ENCODE measurements around the gene CDH4. TPM values are rescaled to one million over a fixed set of nuclear protein-coding genes. Genes with fewer than 3 reads are reported as not detected.

The CDH4 gene
- total RNA-seq, 1 donor from 2014 or later = not detected

DNA sequence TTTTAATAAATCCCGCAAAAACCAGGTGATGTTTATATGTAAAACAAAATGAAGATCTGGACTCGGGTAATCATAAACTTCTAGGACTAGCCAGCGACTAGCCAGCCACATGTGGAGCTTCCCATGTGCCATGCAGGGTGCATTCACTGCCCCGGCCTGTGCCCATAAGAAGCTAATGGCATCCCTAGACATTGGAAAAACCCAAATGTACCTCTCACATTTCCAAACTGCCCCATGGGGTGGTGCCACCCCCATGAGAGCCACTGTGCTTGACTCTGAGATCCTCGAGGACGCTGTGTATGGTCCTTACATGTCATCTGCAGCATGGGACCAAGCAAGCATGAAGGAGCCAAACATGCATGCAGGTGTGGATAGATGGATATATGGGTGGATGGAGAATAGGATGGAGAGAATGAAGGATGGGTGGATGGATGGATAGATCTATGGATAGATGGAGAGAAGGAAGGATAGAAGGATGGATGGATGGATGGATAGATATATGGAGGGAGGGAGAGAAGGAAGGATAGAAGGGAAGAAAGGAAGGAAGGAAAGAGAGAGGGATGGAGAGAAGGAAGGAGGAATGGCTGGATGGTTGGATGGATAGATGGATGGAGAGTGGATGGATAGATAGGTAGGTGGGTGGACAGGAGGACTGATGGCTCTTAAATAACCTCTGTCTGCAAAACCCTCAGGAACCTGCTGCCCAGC lies 203.6 kb downstream of the CDH4 start:
- POLR2A ChIA-PET = no interaction called here
- intact Hi-C loops (cut with micrococcal nuclease) = no loop called here

DNA sequence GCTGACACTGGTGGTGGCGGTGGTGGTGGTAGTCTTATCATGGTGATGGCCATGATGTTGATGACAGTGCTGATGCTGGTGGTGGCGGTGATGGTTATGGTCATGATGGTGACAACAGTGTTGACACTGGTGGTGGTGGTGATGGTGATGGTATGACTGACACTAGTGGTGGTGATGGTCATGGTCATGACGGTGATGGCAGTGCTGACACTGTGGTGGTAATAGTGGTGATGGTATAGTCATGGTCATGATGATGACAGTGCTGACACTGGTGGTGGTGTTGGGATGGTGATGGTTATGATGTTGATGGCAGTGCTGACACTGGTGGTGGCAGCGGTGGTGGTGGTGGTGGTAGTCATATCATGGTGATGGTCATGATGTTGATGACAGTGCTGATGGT lies 205.7 kb downstream of the CDH4 start:
- ChIA-PET POLR2A (no interaction called here), CTCF (no interaction called here)
- Mint-ChIP-seq H3K9me3 (no peaks in the 10 kb centered on the region), H3K4me3 (no peak overlapping the region), H3K27me3 (no peaks in the 10 kb centered on the region), H3K36me3 (ENCODE audit: low read depth) (no peaks in the 10 kb centered on the region), H3K4me1 (no peaks in the 10 kb centered on the region), H3K27ac (no peak overlapping the region)
- no peak for DNase-seq
- ATAC-seq (ENCODE audit: low read depth) = no peak
- TF ChIP-seq, protein P1, sequence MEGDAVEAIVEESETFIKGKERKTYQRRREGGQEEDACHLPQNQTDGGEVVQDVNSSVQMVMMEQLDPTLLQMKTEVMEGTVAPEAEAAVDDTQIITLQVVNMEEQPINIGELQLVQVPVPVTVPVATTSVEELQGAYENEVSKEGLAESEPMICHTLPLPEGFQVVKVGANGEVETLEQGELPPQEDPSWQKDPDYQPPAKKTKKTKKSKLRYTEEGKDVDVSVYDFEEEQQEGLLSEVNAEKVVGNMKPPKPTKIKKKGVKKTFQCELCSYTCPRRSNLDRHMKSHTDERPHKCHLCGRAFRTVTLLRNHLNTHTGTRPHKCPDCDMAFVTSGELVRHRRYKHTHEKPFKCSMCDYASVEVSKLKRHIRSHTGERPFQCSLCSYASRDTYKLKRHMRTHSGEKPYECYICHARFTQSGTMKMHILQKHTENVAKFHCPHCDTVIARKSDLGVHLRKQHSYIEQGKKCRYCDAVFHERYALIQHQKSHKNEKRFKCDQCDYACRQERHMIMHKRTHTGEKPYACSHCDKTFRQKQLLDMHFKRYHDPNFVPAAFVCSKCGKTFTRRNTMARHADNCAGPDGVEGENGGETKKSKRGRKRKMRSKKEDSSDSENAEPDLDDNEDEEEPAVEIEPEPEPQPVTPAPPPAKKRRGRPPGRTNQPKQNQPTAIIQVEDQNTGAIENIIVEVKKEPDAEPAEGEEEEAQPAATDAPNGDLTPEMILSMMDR (IDR thresholded peaks at IDR 0.05) = no peak
- intact Hi-C loops (cut with micrococcal nuclease) = no loop called here

More for the DNA sequence above, 203.6 kb downstream of the CDH4 start:
- Mint-ChIP-seq H3K9me3 (no peaks in the 10 kb centered on the region), H3K4me1 (no peaks in the 10 kb centered on the region), H3K4me3 (no peak overlapping the region), H3K27ac (no peak overlapping the region), H3K36me3 (ENCODE audit: low read depth) (no peaks in the 10 kb centered on the region), H3K27me3 (no peaks in the 10 kb centered on the region)
- TF ChIP-seq, protein P1 (IDR thresholded peaks at IDR 0.05) = no peak
- DNase-seq = no peak
- CTCF ChIA-PET = no interaction called here
- ATAC-seq (ENCODE audit: low read depth) = no peak

DNA sequence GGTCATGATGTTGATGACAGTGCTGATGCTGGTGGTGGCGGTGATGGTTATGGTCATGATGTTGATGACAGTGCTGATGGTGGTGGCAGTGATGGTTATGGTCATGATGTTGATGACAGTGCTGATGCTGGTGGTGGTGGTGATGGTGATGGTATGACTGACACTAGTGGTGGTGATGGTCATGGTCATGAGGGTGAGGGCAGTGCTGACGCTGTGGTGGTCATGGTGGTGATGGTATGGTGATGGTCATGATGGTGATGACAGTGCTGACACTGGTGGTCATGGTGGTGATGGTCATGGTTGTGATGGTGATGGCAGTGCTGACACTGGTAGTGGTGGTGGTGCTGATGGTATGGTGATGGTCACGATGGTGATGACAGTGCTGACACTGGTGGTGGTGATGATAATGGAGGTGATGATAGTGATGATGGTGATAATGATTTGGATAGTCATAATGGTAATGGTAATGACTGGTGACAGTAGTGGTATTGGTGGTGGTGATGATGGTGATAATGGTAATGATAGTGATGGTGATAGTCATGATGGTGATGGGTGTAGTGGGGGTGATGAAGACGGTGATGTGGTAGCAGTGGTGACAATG lies 206.2 kb downstream of the CDH4 start:
- Mint-ChIP-seq H3K27me3 (no peaks in the 10 kb centered on the region), H3K4me1 (no peaks in the 10 kb centered on the region), H3K4me3 (no peak overlapping the region), H3K36me3 (ENCODE audit: low read depth) (no peaks in the 10 kb centered on the region), H3K27ac (no peak overlapping the region), H3K9me3 (peaks cover 2% of the 10 kb centered on the region)
- intact Hi-C loops (cut with micrococcal nuclease) = no loop called here
- ChIA-PET CTCF (no interaction called here), POLR2A (no interaction called here)
- ATAC-seq (ENCODE audit: low read depth) = no peak
- no peak for DNase-seq
- TF ChIP-seq, protein P1 (IDR thresholded peaks at IDR 0.05) = no peak

DNA sequence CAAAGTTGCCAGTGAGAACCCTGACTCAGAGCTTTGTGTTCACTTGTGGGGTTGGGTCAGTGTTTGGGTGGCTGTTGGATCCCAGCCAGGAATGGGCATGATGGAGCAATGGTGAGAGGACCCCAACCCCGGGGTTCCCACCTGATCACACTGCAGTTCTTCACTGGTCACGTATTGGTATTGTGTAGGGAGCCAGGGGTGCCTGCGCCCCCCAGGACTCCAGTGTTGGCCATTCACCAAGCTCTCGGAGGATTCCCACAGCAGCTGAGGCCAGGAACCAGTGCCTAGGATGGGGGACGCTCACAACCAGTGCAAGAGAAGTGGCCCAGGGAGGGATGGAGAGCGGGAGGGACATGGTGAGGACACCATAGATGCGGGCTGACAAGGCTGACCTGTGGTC lies 207.2 kb downstream of the CDH4 start:
- H3K36me3 Mint-ChIP-seq (ENCODE audit: low read depth) = no peaks in the 10 kb centered on the region
- ATAC-seq (ENCODE audit: low read depth) (no peak), DNase-seq (no peak)
- intact Hi-C loops (cut with micrococcal nuclease) = no loop called here
- H3K4me1 Mint-ChIP-seq = no peaks in the 10 kb centered on the region
- peaks cover 5% of the 10 kb centered on the region for H3K9me3 Mint-ChIP-seq
- H3K27me3 Mint-ChIP-seq = no peaks in the 10 kb centered on the region
- H3K27ac Mint-ChIP-seq = no peak overlapping the region
- TF ChIP-seq, protein P1 (IDR thresholded peaks at IDR 0.05) = no peak
- no peak overlapping the region for H3K4me3 Mint-ChIP-seq
- ChIA-PET POLR2A (no interaction called here), CTCF (no interaction called here)

DNA sequence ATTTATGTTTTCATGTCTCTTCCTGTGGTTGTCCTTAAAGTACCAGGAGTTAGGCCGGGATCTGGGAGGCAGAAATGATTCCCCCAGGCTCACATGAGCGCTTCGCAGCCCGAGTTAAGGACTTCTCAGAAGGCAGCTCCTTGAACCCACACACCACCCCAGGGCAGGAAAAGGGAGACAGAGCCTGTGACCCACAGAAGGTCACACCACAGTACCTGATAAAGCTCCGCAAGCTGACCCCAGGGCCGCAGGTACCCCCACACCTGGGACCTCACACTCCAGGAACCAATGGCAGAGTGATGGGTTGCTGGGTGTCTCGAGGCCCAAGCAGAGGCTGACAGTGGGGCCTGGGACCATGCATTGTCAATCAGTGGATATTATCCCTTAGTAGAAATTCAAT lies 207.6 kb downstream of the CDH4 start:
- intact Hi-C loops (cut with micrococcal nuclease) = no loop called here
- no peak overlapping the region for H3K4me3 Mint-ChIP-seq
- no peak overlapping the region for H3K27ac Mint-ChIP-seq
- H3K4me1 Mint-ChIP-seq = no peaks in the 10 kb centered on the region
- no peak for ATAC-seq (ENCODE audit: low read depth)
- POLR2A ChIA-PET = no interaction called here
- no peak for DNase-seq
- CTCF ChIA-PET = no interaction called here
- no peaks in the 10 kb centered on the region for H3K36me3 Mint-ChIP-seq (ENCODE audit: low read depth)
- TF ChIP-seq, protein P1 (IDR thresholded peaks at IDR 0.05) = no peak
- H3K27me3 Mint-ChIP-seq = no peaks in the 10 kb centered on the region
- peaks cover 5% of the 10 kb centered on the region for H3K9me3 Mint-ChIP-seq

All from activated B cell treated with CpG ODN at 0.5 μM for 24 hours (primary cell).